ENCODE results near the gene SEMA4B.

Gene SEMA4B

DNA sequence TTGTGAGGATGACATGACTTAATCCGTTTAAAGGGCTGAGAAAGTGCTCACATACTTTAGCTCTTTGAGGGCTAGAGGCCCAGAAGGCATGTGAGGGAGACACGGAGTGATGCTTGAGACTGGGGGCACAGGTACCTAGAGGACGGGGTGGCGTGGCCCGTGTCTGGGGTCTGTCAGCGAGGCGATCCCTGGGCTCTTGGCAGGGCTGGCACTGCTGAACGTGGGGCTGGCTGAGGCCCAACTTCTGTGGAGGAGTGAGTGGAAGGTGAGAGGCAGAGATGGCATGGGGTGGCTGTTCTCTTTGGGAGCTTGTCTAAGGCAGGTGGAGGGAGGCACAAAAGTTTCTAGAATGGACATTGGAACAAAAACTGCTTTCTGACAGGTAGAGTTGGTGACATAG lies 9.5 kb downstream of the SEMA4B start:
- Histone ChIP-seq H3K9me3 (ENCODE audit: insufficient read depth, low read length) (no peaks in the 10 kb centered on the region), H3K4me2 (ENCODE audit: low read length) (no peak overlapping the region), H3K27ac (ENCODE audit: low read length) (no peak overlapping the region), H3K9ac (ENCODE audit: low read length) (no peak overlapping the region), H3K4me3 (ENCODE audit: low read length) (no peak overlapping the region), H3K79me2 (ENCODE audit: low read length) (no peaks in the 10 kb centered on the region), H3K4me1 (ENCODE audit: low read length) (peaks cover 7% of the 10 kb centered on the region), H4K20me1 (ENCODE audit: insufficient read depth, low read length) (no peaks in the 10 kb centered on the region), H2AFZ (ENCODE audit: low read depth, low read length) (no peak overlapping the region), H3K36me3 (replicated peaks; ENCODE audit: low read depth, low read length) (no peaks in the 10 kb centered on the region), H3K27me3 (ENCODE audit: low read depth, low read length) (no peaks in the 10 kb centered on the region)
- no peak for TF ChIP-seq EZH2phosphoT487 (IDR thresholded peaks at IDR 0.05; ENCODE audit: low read depth)
- TF ChIP-seq, protein P1, sequence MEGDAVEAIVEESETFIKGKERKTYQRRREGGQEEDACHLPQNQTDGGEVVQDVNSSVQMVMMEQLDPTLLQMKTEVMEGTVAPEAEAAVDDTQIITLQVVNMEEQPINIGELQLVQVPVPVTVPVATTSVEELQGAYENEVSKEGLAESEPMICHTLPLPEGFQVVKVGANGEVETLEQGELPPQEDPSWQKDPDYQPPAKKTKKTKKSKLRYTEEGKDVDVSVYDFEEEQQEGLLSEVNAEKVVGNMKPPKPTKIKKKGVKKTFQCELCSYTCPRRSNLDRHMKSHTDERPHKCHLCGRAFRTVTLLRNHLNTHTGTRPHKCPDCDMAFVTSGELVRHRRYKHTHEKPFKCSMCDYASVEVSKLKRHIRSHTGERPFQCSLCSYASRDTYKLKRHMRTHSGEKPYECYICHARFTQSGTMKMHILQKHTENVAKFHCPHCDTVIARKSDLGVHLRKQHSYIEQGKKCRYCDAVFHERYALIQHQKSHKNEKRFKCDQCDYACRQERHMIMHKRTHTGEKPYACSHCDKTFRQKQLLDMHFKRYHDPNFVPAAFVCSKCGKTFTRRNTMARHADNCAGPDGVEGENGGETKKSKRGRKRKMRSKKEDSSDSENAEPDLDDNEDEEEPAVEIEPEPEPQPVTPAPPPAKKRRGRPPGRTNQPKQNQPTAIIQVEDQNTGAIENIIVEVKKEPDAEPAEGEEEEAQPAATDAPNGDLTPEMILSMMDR (IDR thresholded peaks at IDR 0.05; ENCODE audit: low read depth, low read length), result no peak

GRCh38 chr15:90211009-90211408 lies 9.9 kb downstream of the SEMA4B start:
- TF ChIP-seq, protein P1 (IDR thresholded peaks at IDR 0.05; ENCODE audit: low read depth, low read length), result no peak
- TF ChIP-seq EZH2phosphoT487 (IDR thresholded peaks at IDR 0.05; ENCODE audit: low read depth), result no peak
- H3K4me1 ChIP-seq (ENCODE audit: low read length), result peaks cover 7% of the 10 kb centered on the region
- H2AFZ ChIP-seq (ENCODE audit: low read depth, low read length), result no peak overlapping the region
- no peak overlapping the region for H3K9ac ChIP-seq (ENCODE audit: low read length)
- no peaks in the 10 kb centered on the region for H3K79me2 ChIP-seq (ENCODE audit: low read length)
- H3K27ac ChIP-seq (ENCODE audit: low read length), result no peak overlapping the region
- H3K27me3 ChIP-seq (ENCODE audit: low read depth, low read length), result no peaks in the 10 kb centered on the region
- H4K20me1 ChIP-seq (ENCODE audit: insufficient read depth, low read length), result no peaks in the 10 kb centered on the region
- no peak overlapping the region for H3K4me3 ChIP-seq (ENCODE audit: low read length)
- no peak overlapping the region for H3K4me2 ChIP-seq (ENCODE audit: low read length)
- no peaks in the 10 kb centered on the region for H3K9me3 ChIP-seq (ENCODE audit: insufficient read depth, low read length)
- no peaks in the 10 kb centered on the region for H3K36me3 ChIP-seq (replicated peaks; ENCODE audit: low read depth, low read length)

DNA sequence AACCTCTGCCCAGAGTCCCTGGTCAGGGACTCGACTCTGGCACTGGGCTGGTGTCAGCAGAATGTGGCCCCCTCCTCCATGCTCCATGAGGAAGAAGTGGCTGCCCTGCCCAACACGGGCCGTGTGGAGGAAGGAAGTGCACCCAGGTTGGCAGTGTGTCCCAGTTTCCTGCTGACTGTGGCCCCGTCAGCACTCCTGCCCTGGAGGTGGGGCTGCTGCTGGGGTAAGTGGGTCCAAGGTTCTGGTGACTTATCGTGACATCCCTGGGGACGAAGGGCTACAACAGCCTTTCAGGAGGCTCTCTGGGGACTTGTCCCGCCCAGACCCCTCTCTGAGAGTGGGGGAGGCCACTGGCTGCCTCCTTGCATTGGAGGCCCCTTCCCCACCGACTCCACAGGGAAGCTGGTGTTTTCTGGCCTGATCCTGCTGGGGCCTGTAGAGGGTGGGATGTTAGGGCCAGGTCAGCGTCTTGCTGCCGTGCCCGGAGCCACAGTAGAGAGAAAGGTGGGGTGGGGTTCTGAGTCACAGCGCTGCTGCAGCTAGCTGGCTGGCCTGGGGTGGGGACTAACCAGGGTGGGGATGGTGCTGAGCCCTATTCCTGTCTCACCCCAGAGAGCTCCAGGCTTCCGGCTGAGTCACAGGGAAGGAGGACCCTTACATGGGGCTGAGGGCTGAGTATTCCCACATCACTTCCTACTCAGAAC lies 10.5 kb downstream of the SEMA4B start:
- H3K27ac ChIP-seq (ENCODE audit: low read length), result no peak overlapping the region
- H3K4me1 ChIP-seq (ENCODE audit: low read length), result peaks cover 7% of the 10 kb centered on the region
- TF ChIP-seq, protein P1 (IDR thresholded peaks at IDR 0.05; ENCODE audit: low read depth, low read length), result no peak
- no peak for TF ChIP-seq EZH2phosphoT487 (IDR thresholded peaks at IDR 0.05; ENCODE audit: low read depth)
- no peaks in the 10 kb centered on the region for H3K79me2 ChIP-seq (ENCODE audit: low read length)
- H3K27me3 ChIP-seq (ENCODE audit: low read depth, low read length), result no peaks in the 10 kb centered on the region
- no peaks in the 10 kb centered on the region for H3K36me3 ChIP-seq (replicated peaks; ENCODE audit: low read depth, low read length)
- no peak overlapping the region for H3K4me3 ChIP-seq (ENCODE audit: low read length)
- no peak overlapping the region for H3K9ac ChIP-seq (ENCODE audit: low read length)
- H4K20me1 ChIP-seq (ENCODE audit: insufficient read depth, low read length), result no peaks in the 10 kb centered on the region
- H3K9me3 ChIP-seq (ENCODE audit: insufficient read depth, low read length), result no peaks in the 10 kb centered on the region
- H2AFZ ChIP-seq (ENCODE audit: low read depth, low read length), result no peak overlapping the region
- no peak overlapping the region for H3K4me2 ChIP-seq (ENCODE audit: low read length)

- H3K79me2 ChIP-seq (ENCODE audit: low read length), result no peaks in the 10 kb centered on the region
- no peak overlapping the region for H3K4me2 ChIP-seq (ENCODE audit: low read length)
- H3K9me3 ChIP-seq (ENCODE audit: insufficient read depth, low read length), result no peaks in the 10 kb centered on the region
- no peak overlapping the region for H3K27ac ChIP-seq (ENCODE audit: low read length)
- H3K4me1 ChIP-seq (ENCODE audit: low read length), result peaks cover 7% of the 10 kb centered on the region
- H3K36me3 ChIP-seq (replicated peaks; ENCODE audit: low read depth, low read length), result no peaks in the 10 kb centered on the region
- no peak overlapping the region for H3K4me3 ChIP-seq (ENCODE audit: low read length)
- H2AFZ ChIP-seq (ENCODE audit: low read depth, low read length), result no peak overlapping the region
- H4K20me1 ChIP-seq (ENCODE audit: insufficient read depth, low read length), result no peaks in the 10 kb centered on the region
- no peaks in the 10 kb centered on the region for H3K27me3 ChIP-seq (ENCODE audit: low read depth, low read length)
- TF ChIP-seq, protein P1 (IDR thresholded peaks at IDR 0.05; ENCODE audit: low read depth, low read length), result no peak
- no peak for TF ChIP-seq EZH2phosphoT487 (IDR thresholded peaks at IDR 0.05; ENCODE audit: low read depth)
- H3K9ac ChIP-seq (ENCODE audit: low read length), result no peak overlapping the region
Measured at GRCh38 chr15:90212221-90213098, 11.3 kb downstream of the SEMA4B start.

Measured in OCI-LY3 (cell line).